Mesenchymal stem cell (in vitro differentiated cells and primary cell): ENCODE measurements around the gene LILRB5.
"Not testable (repeated sequence)": the region's sequence is repeated elsewhere in the genome, so short reads cannot be mapped to it uniquely, and the experiment has no call there.

Experiments
- DNase-seq: peaks from one replicate; pipeline ENCODE4 v3.0.0-alpha.2; 2013
- H2AFZ ChIP-seq: one replicate; pipeline ENCODE4 v1.6.1; 2013; ENCODE audit warnings: low read depth, mild to moderate bottlenecking, control low read depth, inconsistent platforms, low read length, moderate library complexity
- H2AK5ac ChIP-seq: 2 replicates; pipeline ENCODE4 v1.6.1; 2013; ENCODE audit warnings: low read length, moderate library complexity, mild to moderate bottlenecking, inconsistent platforms; ENCODE audit not compliant: severe bottlenecking
- H2BK120ac ChIP-seq: one replicate; pipeline ENCODE4 v1.6.1; 2013; ENCODE audit warnings: low read depth, mild to moderate bottlenecking, inconsistent platforms, low read length, moderate library complexity
- H2BK12ac ChIP-seq, 2 experiments: one replicate each; pipeline ENCODE4 v1.6.1; 2013; ENCODE audit warnings: inconsistent platforms in 2 of 2, low read length in 2 of 2, mild to moderate bottlenecking in 2 of 2, moderate library complexity in 2 of 2, control low read depth in 1 of 2
- H2BK15ac ChIP-seq: one replicate; pipeline ENCODE4 v1.6.1; 2013; ENCODE audit warnings: mild to moderate bottlenecking, low read depth, inconsistent platforms; ENCODE audit not compliant: poor library complexity, severe bottlenecking
- H2BK5ac ChIP-seq: 2 replicates; pipeline ENCODE4 v1.6.1; 2013; ENCODE audit warnings: low read depth, mild to moderate bottlenecking, low read length, control low read depth, inconsistent platforms; ENCODE audit not compliant: poor library complexity, severe bottlenecking
- H3K14ac ChIP-seq, 2 experiments: one replicate each; pipeline ENCODE4 v1.6.1; 2013; ENCODE audit warnings: inconsistent platforms in 2 of 2, low read length in 2 of 2, control low read depth in 1 of 2, mild to moderate bottlenecking in 1 of 2, moderate library complexity in 1 of 2
- H3K18ac ChIP-seq, 2 experiments: one replicate each; pipeline ENCODE4 v1.6.1; 2013; ENCODE audit warnings: inconsistent platforms in 2 of 2, low read length in 2 of 2, control low read depth in 1 of 2, low read depth in 1 of 2, mild to moderate bottlenecking in 1 of 2
- H3K23ac ChIP-seq, 2 experiments: one replicate each; pipeline ENCODE4 v1.6.1; 2013; ENCODE audit warnings: inconsistent platforms in 2 of 2, low read length in 2 of 2, mild to moderate bottlenecking in 2 of 2, moderate library complexity in 2 of 2, control low read depth in 1 of 2
- H3K27ac ChIP-seq: 2 replicates; pipeline ENCODE4 v1.5.1; 2013; ENCODE audit warnings: mild to moderate bottlenecking, moderate library complexity, low read length, control low read depth, inconsistent platforms; ENCODE audit not compliant: poor library complexity, severe bottlenecking
- H3K27me3 ChIP-seq, 2 experiments: 2 replicates each; pipeline versions ENCODE4 v1.6.1 to v1.7.0; 2013; ENCODE audit warnings: low read length in 2 of 2, mild to moderate bottlenecking in 2 of 2, moderate library complexity in 2 of 2, control low read depth in 1 of 2, inconsistent platforms in 1 of 2; ENCODE audit not compliant: control insufficient read depth in 1 of 2, insufficient read depth in 1 of 2
- H3K36me3 ChIP-seq, 2 experiments: 2 replicates each; pipeline versions ENCODE4 v1.6.1 to v1.7.0; 2013; ENCODE audit warnings: low read length in 2 of 2, control low read depth in 1 of 2, inconsistent platforms in 1 of 2, low read depth in 1 of 2, mild to moderate bottlenecking in 1 of 2; ENCODE audit not compliant: insufficient read depth in 2 of 2, control insufficient read depth in 1 of 2
- H3K4ac ChIP-seq, 2 experiments: one replicate each; pipeline ENCODE4 v1.6.1; 2013; ENCODE audit warnings: inconsistent platforms in 2 of 2, low read length in 2 of 2, mild to moderate bottlenecking in 2 of 2, moderate library complexity in 2 of 2, control low read depth in 1 of 2, low read depth in 1 of 2
- H3K4me1 ChIP-seq: 2 replicates; pipeline ENCODE4 v1.6.1; 2013; ENCODE audit warnings: low read depth, low read length, control low read depth; ENCODE audit not compliant: control insufficient read depth, insufficient read depth
- H3K4me2 ChIP-seq: 2 replicates; pipeline ENCODE4 v1.6.1; 2013; ENCODE audit warnings: low read length, mild to moderate bottlenecking, inconsistent platforms; ENCODE audit not compliant: poor library complexity, severe bottlenecking
- H3K4me3 ChIP-seq, 2 experiments: 2 replicates each; pipeline versions ENCODE4 v1.5.1 to v1.7.0; 2013; ENCODE audit warnings: low read length in 2 of 2, mild to moderate bottlenecking in 2 of 2, control low read depth in 1 of 2, low read depth in 1 of 2; ENCODE audit not compliant: insufficient read depth in 1 of 2
- H3K79me1 ChIP-seq: replicated peaks from 2 replicates; pipeline ENCODE4 v1.6.1; 2013; ENCODE audit warnings: mild to moderate bottlenecking, control low read depth, low read length, inconsistent platforms; ENCODE audit not compliant: poor library complexity, severe bottlenecking
- H3K9ac ChIP-seq: 2 replicates; pipeline ENCODE4 v1.7.0; 2013; ENCODE audit warnings: mild to moderate bottlenecking, low read length, moderate library complexity
- H3K9me3 ChIP-seq: 2 replicates; pipeline ENCODE4 v1.7.0; 2013; ENCODE audit warnings: mild to moderate bottlenecking, low read length; ENCODE audit not compliant: control insufficient read depth
- H4K8ac ChIP-seq: one replicate; pipeline ENCODE4 v1.6.1; 2013; ENCODE audit warnings: inconsistent platforms, mild to moderate bottlenecking, low read length, moderate library complexity
- H4K91ac ChIP-seq: one replicate; pipeline ENCODE4 v1.6.1; 2013; ENCODE audit warnings: mild to moderate bottlenecking, low read length, inconsistent platforms
- WGBS: methylation state at CpG from one replicate; pipeline ENCODE4 v1.1.7; 2013; ENCODE audit warnings: mixed read lengths; 5-methylcytosine and 5-hydroxymethylcytosine counted together

Gene LILRB5

GRCh38 chr19:54222474-54223276 lies 34.4 kb downstream of the LILRB5 start, which contains the start of gene LILRB3:
TSS of gene LILRB3 (minus strand) at chr19:54223007. CDS start at chr19:54222976, 31 bp downstream.
- not testable (repeated sequence) for H2BK12ac ChIP-seq, H3K9ac ChIP-seq, H2AFZ ChIP-seq, DNase-seq, H3K4ac ChIP-seq, H3K23ac ChIP-seq, H2AK5ac ChIP-seq, H3K4me2 ChIP-seq, H2BK15ac ChIP-seq, H4K8ac ChIP-seq, H2BK120ac ChIP-seq, H3K79me1 ChIP-seq, H3K9me3 ChIP-seq, H3K27ac ChIP-seq, H4K91ac ChIP-seq, H2BK5ac ChIP-seq, H3K4me3 ChIP-seq
- peak within 1 kb of the TSS in 1 of 2 experiments; percentile 0 for H3K18ac ChIP-seq
- H3K27me3 ChIP-seq, result peaks cover 4 to 19% of the 10 kb centered on the region in 2 experiments
- peaks cover 7 to 17% of the 10 kb centered on the region in 2 experiments for H3K36me3 ChIP-seq
- peak within 1 kb of the TSS in 1 of 2 experiments; percentile 18 for H3K14ac ChIP-seq
- H3K4me1 ChIP-seq, result peaks cover 18% of the 10 kb centered on the region
- WGBS, result 91% methylated on average over 13 of the region's 16 CpGs

- not testable (repeated sequence) for H2BK120ac ChIP-seq
- WGBS, result no CpG with 5 or more reads among the region's 7 CpGs
Measured at GRCh38 chr19:54221947-54222346, 35.1 kb downstream of the LILRB5 start.

GRCh38 chr19:54219702-54220101 lies 37.4 kb downstream of the LILRB5 start:
- peaks cover 4 to 13% of the 10 kb centered on the region in 2 experiments for H3K27me3 ChIP-seq
- not testable (repeated sequence) for H3K4me3 ChIP-seq, H3K9ac ChIP-seq, H2BK5ac ChIP-seq, H3K23ac ChIP-seq, H2BK15ac ChIP-seq, H3K4me2 ChIP-seq, H4K8ac ChIP-seq, H3K27ac ChIP-seq, H3K14ac ChIP-seq, H2AFZ ChIP-seq, H2BK120ac ChIP-seq, DNase-seq, H3K18ac ChIP-seq, H4K91ac ChIP-seq, H2BK12ac ChIP-seq, H3K4ac ChIP-seq, H3K9me3 ChIP-seq, H2AK5ac ChIP-seq
- H3K36me3 ChIP-seq, result peaks cover 13 to 17% of the 10 kb centered on the region in 2 experiments
- H3K4me1 ChIP-seq, result peaks cover 25% of the 10 kb centered on the region
- H3K79me1 ChIP-seq, result peaks cover 13% of the 10 kb centered on the region
- WGBS, result 100% methylated on average over 1 of the region's 5 CpGs

More at GRCh38 chr19:54221947-54222346, 35.1 kb downstream of the LILRB5 start:
- not testable (repeated sequence) for H2AK5ac ChIP-seq, H3K9me3 ChIP-seq, H3K23ac ChIP-seq, H2BK12ac ChIP-seq, H3K4me3 ChIP-seq, H3K9ac ChIP-seq, H2AFZ ChIP-seq, H4K8ac ChIP-seq, H4K91ac ChIP-seq, H2BK5ac ChIP-seq, H3K4me2 ChIP-seq, H3K79me1 ChIP-seq, H3K14ac ChIP-seq, H3K18ac ChIP-seq, DNase-seq, H3K27ac ChIP-seq, H2BK15ac ChIP-seq, H3K4ac ChIP-seq
- H3K27me3 ChIP-seq, result peaks cover 4 to 19% of the 10 kb centered on the region in 2 experiments
- H3K36me3 ChIP-seq, result peaks cover 7 to 17% of the 10 kb centered on the region in 2 experiments
- peaks cover 23% of the 10 kb centered on the region for H3K4me1 ChIP-seq

- Histone ChIP-seq H3K4me2 (no peak overlapping the region), H4K8ac (no peak overlapping the region), H4K91ac (no peak overlapping the region), H3K79me1 (peaks cover 13% of the 10 kb centered on the region), H3K36me3 (peaks cover 13 to 17% of the 10 kb centered on the region in 2 experiments), H3K23ac (no peak overlapping the region), H3K4me1 (peaks cover 25% of the 10 kb centered on the region), H2BK15ac (no peak overlapping the region), H2AFZ (no peak overlapping the region), H2BK12ac (no peak overlapping the region), H3K18ac (no peak overlapping the region), H3K27me3 (peaks cover 4 to 13% of the 10 kb centered on the region in 2 experiments), H2BK5ac (no peak overlapping the region), H3K9ac (no peak overlapping the region), H3K4me3 (peak overlapping the region in 1 of 2 experiments; percentile 17), H3K4ac (no peak overlapping the region), H2BK120ac (no peak overlapping the region), H3K9me3 (no peaks in the 10 kb centered on the region), H3K14ac (no peak overlapping the region), H3K27ac (no peak overlapping the region), H2AK5ac (no peak overlapping the region)
- DNase-seq, result no peak
- WGBS, result 97% methylated on average over 23 of the region's 27 CpGs
Measured at GRCh38 chr19:54218960-54219661, 38.0 kb downstream of the LILRB5 start.
